ENCODE data around the gene HS6ST2.

DNA sequence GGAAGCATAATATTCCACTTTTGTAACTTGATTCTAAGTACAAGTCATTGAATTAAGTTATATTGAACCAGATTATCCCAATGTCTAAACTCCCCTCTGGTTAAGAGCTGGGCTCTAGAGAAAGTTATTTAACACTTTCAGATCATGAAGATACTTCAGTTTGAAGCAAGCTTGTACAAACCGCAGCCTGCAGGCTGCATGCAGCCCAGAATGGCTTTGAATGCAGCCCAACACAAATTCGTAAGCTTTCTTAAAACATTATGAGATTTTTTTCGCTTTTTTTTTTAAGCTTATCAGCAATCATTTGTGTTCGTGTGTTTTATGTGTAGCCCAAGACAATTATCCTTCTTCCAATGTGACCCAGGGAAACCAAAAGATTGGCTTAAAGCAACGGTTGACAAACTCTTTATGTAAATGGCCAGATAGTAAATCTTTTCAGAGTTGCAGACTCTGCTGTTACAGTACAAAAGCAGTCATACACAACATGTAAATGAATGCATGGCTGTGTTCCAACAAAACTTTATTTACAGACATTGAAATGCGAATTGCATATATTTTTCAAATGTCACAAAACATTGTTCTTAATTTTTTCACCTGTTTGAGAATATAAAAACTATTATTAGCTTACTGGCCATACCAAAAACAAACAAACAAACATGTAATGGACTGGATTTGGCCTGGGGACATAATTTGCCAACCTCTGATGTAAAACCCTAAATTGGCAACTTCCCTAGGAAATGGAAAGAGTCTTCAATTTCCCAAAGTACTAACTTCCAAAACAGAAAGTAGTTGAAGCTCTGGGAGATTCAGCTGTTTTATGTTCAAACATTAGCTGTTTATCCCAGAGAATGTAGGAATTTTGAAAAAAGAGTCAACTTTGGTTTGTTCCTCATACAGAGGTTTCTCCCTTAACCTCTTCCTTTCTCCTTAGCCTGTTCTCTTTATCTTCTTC lies 268.5 kb downstream of the HS6ST2 start:
- TF ChIP-seq EZH2 (IDR thresholded peaks at IDR 0.05; ENCODE audit: insufficient read depth, poor library complexity, severe bottlenecking) (no peak), EZH2phosphoT487 (IDR thresholded peaks at IDR 0.05; ENCODE audit: insufficient read depth, low read depth) (no peak)
